GM12801 (cell line): ENCODE data around the gene AFM.

Source experiments
- TF ChIP-seq, protein P1 (sequence below): IDR thresholded peaks from one replicate; pipeline ENCODE4 v1.5.1; 2011; ENCODE audit warnings: control low read depth; ENCODE audit not compliant: insufficient read length; ENCODE audit errors: extremely low read depth

AFM gene

DNA sequence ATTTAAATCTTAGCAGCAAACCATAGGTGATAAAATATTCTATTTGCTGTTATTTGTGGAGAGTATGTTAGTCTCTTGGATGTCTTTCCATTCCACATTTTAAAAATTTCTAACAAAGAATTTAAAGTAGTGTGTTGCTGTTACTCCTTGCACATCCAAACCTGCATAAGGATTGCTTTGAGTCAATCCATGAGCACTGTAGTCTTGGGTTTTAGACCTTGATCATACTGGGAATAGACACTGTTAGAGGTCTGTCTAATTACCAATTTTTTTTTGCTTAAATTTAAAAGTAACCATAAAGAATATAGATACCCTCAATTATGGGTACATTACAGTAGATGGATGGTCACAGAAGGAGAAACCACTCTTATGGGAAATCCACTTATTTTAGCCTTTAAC is 44.0 kb upstream of the AFM start:
- TF ChIP-seq, protein P1, sequence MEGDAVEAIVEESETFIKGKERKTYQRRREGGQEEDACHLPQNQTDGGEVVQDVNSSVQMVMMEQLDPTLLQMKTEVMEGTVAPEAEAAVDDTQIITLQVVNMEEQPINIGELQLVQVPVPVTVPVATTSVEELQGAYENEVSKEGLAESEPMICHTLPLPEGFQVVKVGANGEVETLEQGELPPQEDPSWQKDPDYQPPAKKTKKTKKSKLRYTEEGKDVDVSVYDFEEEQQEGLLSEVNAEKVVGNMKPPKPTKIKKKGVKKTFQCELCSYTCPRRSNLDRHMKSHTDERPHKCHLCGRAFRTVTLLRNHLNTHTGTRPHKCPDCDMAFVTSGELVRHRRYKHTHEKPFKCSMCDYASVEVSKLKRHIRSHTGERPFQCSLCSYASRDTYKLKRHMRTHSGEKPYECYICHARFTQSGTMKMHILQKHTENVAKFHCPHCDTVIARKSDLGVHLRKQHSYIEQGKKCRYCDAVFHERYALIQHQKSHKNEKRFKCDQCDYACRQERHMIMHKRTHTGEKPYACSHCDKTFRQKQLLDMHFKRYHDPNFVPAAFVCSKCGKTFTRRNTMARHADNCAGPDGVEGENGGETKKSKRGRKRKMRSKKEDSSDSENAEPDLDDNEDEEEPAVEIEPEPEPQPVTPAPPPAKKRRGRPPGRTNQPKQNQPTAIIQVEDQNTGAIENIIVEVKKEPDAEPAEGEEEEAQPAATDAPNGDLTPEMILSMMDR, result no peak

DNA sequence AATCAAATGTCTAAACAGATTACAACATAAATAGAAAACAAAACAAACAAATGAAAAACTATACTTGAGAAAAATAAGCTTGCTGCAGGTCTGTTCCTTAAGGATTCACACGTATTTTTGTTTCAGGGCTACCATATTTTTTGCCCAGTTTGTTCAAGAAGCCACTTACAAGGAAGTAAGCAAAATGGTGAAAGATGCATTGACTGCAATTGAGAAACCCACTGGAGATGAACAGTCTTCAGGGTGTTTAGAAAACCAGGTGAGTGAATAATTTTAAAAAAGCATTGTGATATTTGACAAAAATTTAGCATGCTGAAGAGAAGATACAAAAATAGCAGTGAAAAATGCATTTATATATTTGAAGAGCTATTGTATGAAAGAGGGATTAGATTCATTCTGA is 43.5 kb upstream of the AFM start:
- TF ChIP-seq, protein P1, result no peak

DNA sequence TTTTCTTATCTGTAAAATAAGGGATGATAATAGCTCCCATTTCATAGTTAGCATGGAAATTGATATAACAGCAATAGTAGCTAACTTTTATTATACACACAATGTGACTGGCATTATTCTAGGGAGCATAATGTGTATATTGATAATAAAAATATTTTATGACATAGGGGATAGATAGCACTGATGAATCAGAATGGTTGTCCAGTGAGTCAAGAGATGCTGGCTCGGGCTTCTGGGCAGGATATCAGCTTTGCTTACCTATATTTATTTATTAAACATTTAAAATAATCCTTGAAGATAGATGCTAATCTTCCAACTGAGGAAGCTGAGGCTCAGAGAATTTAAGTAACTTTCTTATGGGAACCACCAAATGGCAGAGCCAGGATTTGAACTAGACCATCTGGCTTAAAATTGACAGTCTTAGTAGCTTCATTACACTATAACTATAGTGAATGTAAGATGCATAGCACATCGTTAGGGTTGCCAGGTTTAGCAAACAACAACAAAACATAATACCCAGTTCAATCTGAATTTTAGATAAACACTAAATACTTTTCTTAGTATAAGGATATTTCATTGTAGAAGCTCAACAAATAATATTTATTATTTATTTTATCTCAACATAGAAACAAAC is 42.8 kb upstream of the AFM start:
- TF ChIP-seq, protein P1, result no peak

DNA sequence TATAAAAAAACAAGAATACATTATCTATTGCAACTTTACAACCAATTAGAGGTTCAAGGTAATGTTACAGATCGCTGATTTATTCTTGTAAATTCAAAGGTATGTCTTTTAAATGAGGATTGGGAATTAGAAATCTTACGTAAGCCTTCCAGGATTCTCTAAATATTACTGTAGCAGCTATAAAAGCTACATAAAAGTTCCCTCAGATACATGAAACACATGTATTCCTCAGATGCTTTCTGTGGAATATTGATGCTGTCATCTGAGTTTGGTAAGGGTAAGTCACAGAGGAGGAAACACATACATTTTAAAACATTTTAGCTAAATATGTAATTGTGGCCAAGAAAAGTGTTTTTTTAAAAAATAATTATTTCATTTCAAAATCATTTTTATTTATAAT is 42.1 kb upstream of the AFM start:
- TF ChIP-seq, protein P1, result no peak

DNA sequence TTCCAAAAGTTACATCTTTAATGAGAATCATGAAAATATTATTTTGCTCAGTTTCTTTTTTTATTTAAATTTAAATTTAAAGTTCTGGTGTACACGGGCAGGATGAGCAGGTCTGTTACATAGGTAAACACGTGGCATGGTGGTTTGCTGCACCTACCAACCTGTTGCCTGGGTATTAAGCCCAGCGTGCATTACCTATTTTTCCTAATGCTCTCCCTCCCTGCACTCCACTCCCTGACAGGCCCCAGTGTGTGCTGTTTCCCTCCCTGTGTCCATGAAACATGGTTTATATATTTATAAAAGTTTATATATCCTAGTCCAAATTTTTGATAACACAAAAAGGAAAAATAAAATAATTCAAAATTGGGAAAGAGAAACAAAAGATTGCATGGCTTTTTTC is 41.6 kb upstream of the AFM start:
- TF ChIP-seq, protein P1, result no peak

DNA sequence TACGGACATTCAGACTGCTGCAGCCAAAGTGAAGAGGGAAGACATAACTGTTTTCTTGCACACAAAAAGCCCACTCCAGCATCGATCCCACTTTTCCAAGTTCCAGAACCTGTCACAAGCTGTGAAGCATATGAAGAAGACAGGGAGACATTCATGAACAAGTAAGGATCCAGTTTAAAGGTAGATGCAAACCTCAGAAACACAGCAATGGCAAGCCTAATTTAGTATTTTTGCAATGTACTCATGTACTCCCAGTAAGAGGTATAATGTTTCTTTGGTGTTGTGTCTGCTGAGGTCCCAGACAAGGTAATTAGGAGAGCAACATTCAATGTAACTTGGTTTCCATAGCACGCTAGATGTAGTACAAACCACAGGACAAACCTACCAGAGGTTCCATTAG is 40.9 kb upstream of the AFM start:
- TF ChIP-seq, protein P1, result no peak

DNA sequence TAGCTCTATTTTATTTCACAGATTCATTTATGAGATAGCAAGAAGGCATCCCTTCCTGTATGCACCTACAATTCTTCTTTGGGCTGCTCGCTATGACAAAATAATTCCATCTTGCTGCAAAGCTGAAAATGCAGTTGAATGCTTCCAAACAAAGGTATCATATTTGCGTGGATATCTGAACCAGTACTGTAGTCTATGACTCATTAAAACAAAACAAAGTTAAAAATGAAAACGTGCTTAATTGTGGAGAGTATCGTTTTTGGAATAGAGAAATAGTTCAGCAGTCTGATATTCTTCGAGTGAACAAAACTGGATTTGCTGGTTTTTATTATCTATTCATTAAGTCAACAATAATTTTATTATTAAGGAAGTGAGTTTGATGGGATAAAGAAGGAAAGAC is 39.3 kb upstream of the AFM start:
- TF ChIP-seq, protein P1, result no peak
